Measurements from ENCODE around the gene NLGN3. TPM values are rescaled to one million over a fixed set of nuclear protein-coding genes. Genes with fewer than 3 reads are reported as not detected.

Gene NLGN3
- total and polyA plus RNA-seq, 3 experiments from 2014 or later, result 0.16 to 0.69 (median 0.46) TPM

GRCh38 chrX:71143508-71143907 is 1.1 kb upstream of the NLGN3 start:
- no peak overlapping the region for H3K4me3 Mint-ChIP-seq
- no peak for DNase-seq
- ChIA-PET POLR2A (interaction anchor here (0.8 kb wide), 1 partner anchor 23 kb away, joined by 3 read pairs; no protein-coding TSS in a partner anchor), CTCF (no interaction called here)
- Histone ChIP-seq H3K4me3 (ENCODE audit: low read length) (no peak overlapping the region), H3K9me3 (ENCODE audit: low read length) (no peaks in the 10 kb centered on the region), H3K4me1 (ENCODE audit: insufficient read depth, low read length) (peaks cover 10% of the 10 kb centered on the region), H3K27me3 (ENCODE audit: insufficient read depth, low read length, poor library complexity, severe bottlenecking) (no peaks in the 10 kb centered on the region), H3K27ac (ENCODE audit: low read depth, low read length) (no peak overlapping the region), H3K36me3 (ENCODE audit: insufficient read depth, low read length) (peaks cover 6% of the 10 kb centered on the region)
- H3K36me3 Mint-ChIP-seq, result peaks cover 0 to 37% (median 3%) of the 10 kb centered on the region in 3 donors
- peaks cover 0 to 13% of the 10 kb centered on the region in 2 donors for H3K27me3 Mint-ChIP-seq
- H3K9me3 Mint-ChIP-seq, result no peaks in the 10 kb centered on the region
- H3K27ac Mint-ChIP-seq, result peak overlapping the region in 1 of 8 donors; percentile 37
- H3K4me1 Mint-ChIP-seq, result peaks cover 8 to 31% (median 11%) of the 10 kb centered on the region in 3 donors

- peaks cover 0 to 5% (median 1%) of the 10 kb centered on the region in 3 donors for H3K36me3 Mint-ChIP-seq
- ChIA-PET CTCF (no interaction called here), POLR2A (interaction anchor here (0.7 kb wide), 1 partner anchor 36 kb away, joined by 3 read pairs; no protein-coding TSS in a partner anchor)
- peaks cover 0 to 8% of the 10 kb centered on the region in 2 donors for H3K27me3 Mint-ChIP-seq
- H3K9me3 ChIP-seq (ENCODE audit: low read length), result no peaks in the 10 kb centered on the region
- no peak overlapping the region for H3K4me3 Mint-ChIP-seq
- no peak overlapping the region for H3K27ac Mint-ChIP-seq
- peaks cover 10% of the 10 kb centered on the region for H3K4me1 ChIP-seq (ENCODE audit: insufficient read depth, low read length)
- no peak overlapping the region for H3K4me3 ChIP-seq (ENCODE audit: low read length)
- no peaks in the 10 kb centered on the region for H3K9me3 Mint-ChIP-seq
- DNase-seq, result no peak
- no peaks in the 10 kb centered on the region for H3K27me3 ChIP-seq (ENCODE audit: insufficient read depth, low read length, poor library complexity, severe bottlenecking)
- H3K27ac ChIP-seq (ENCODE audit: low read depth, low read length), result no peak overlapping the region
- H3K36me3 ChIP-seq (ENCODE audit: insufficient read depth, low read length), result no peaks in the 10 kb centered on the region
- peaks cover 7 to 19% (median 8%) of the 10 kb centered on the region in 3 donors for H3K4me1 Mint-ChIP-seq
Measured at GRCh38 chrX:71147496-71148277, 3.0 kb downstream of the NLGN3 start.

DNA sequence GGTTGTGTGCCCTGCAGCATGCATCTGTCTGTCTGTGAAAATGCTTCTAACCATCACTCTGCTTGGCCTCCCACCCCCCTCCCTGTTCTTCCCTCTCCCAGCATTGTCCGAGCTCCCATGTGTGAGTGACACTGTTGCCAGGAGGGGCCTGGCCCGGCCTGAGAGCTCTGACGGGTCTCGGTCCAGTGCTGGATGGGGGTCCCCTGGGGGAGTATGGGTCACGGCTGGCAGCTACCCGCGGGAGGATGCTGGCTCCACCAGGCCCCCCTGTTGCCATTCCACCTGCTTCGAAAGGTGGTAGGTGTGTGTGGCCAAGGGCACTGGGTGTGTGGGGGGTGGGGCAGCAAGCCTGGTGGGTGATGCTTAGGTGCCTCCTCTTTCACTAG is 3.6 kb downstream of the NLGN3 start:
- Mint-ChIP-seq H3K27ac (no peak overlapping the region), H3K36me3 (peaks cover 0 to 6% (median 1%) of the 10 kb centered on the region in 3 donors), H3K27me3 (peaks cover 0 to 8% of the 10 kb centered on the region in 2 donors), H3K9me3 (no peaks in the 10 kb centered on the region), H3K4me3 (no peak overlapping the region), H3K4me1 (peaks cover 7 to 19% (median 8%) of the 10 kb centered on the region in 3 donors)
- peaks cover 10% of the 10 kb centered on the region for H3K4me1 ChIP-seq (ENCODE audit: insufficient read depth, low read length)
- no peak overlapping the region for H3K4me3 ChIP-seq (ENCODE audit: low read length)
- no peak overlapping the region for H3K27ac ChIP-seq (ENCODE audit: low read depth, low read length)
- ChIA-PET POLR2A (interaction anchor here (0.7 kb wide), 1 partner anchor 35 kb away, joined by 3 read pairs; no protein-coding TSS in a partner anchor), CTCF (no interaction called here)
- no peaks in the 10 kb centered on the region for H3K36me3 ChIP-seq (ENCODE audit: insufficient read depth, low read length)
- no peaks in the 10 kb centered on the region for H3K9me3 ChIP-seq (ENCODE audit: low read length)
- DNase-seq, result no peak
- H3K27me3 ChIP-seq (ENCODE audit: insufficient read depth, low read length, poor library complexity, severe bottlenecking), result no peaks in the 10 kb centered on the region

DNA sequence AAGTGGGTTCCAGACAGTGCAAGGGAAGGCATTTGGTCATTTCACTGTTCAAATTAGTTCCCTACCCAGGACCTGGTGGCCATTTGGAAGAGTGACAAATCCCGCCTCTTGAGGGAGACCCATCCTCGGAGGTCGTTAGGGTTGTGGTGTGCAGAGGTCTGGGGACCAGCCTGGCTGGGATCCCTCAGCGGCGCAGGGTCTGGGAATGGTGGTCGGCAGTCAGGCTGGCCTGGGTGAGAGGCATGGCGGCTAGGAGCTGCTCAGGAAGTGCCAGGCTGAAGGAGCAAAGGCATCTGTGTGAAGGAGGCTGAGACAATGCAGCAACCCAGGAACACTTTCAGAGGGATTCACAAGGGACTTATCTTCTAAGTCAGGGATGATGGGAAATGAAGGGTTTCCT is 6.7 kb downstream of the NLGN3 start:
- Histone ChIP-seq H3K4me3 (ENCODE audit: low read length) (no peak overlapping the region), H3K36me3 (ENCODE audit: insufficient read depth, low read length) (no peaks in the 10 kb centered on the region), H3K27ac (ENCODE audit: low read depth, low read length) (no peak overlapping the region), H3K4me1 (ENCODE audit: insufficient read depth, low read length) (peaks cover 4% of the 10 kb centered on the region), H3K9me3 (ENCODE audit: low read length) (no peaks in the 10 kb centered on the region), H3K27me3 (ENCODE audit: insufficient read depth, low read length, poor library complexity, severe bottlenecking) (no peaks in the 10 kb centered on the region)
- CTCF ChIA-PET, result no interaction called here
- H3K9me3 Mint-ChIP-seq, result no peaks in the 10 kb centered on the region
- DNase-seq, result no peak
- no peak overlapping the region for H3K4me3 Mint-ChIP-seq
- H3K4me1 Mint-ChIP-seq, result peaks cover 2 to 7% (median 2%) of the 10 kb centered on the region in 3 donors
- H3K27me3 Mint-ChIP-seq, result peaks cover 0 to 7% of the 10 kb centered on the region in 2 donors
- H3K36me3 Mint-ChIP-seq, result peaks cover 0 to 9% (median 1%) of the 10 kb centered on the region in 3 donors
- peak overlapping the region in 1 of 8 donors; percentile 93 for H3K27ac Mint-ChIP-seq
- POLR2A ChIA-PET, result no interaction called here

DNA sequence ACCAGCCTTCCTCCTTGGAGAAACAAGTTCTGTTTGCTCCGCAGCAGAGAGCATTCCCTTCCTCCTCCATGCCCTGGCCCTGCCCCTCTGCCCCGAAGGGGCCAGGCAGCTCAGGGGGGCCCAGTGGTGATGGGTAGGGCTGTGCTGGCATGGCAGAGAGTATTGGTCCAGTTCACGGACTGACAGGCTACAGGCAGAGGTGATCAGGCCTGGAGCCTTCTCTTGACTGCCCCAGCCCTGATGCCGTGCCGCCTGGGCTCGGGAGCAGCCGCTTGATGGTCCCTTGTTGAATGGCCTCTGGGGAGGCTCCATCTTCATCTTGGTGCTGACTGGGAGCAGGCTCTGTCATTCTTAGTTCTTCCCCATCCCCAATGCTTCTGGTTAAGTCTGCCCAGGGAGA is 9.6 kb downstream of the NLGN3 start:
- Histone ChIP-seq H3K4me1 (ENCODE audit: insufficient read depth, low read length) (no peaks in the 10 kb centered on the region), H3K36me3 (ENCODE audit: insufficient read depth, low read length) (no peaks in the 10 kb centered on the region), H3K9me3 (ENCODE audit: low read length) (no peaks in the 10 kb centered on the region), H3K27me3 (ENCODE audit: insufficient read depth, low read length, poor library complexity, severe bottlenecking) (no peaks in the 10 kb centered on the region), H3K4me3 (ENCODE audit: low read length) (no peak overlapping the region), H3K27ac (ENCODE audit: low read depth, low read length) (no peak overlapping the region)
- ChIA-PET CTCF (no interaction called here), POLR2A (no interaction called here)
- H3K27me3 Mint-ChIP-seq, result peaks cover 0 to 6% of the 10 kb centered on the region in 2 donors
- H3K9me3 Mint-ChIP-seq, result no peaks in the 10 kb centered on the region
- H3K4me3 Mint-ChIP-seq, result no peak overlapping the region
- peaks cover 0 to 10% (median 1%) of the 10 kb centered on the region in 3 donors for H3K36me3 Mint-ChIP-seq
- H3K4me1 Mint-ChIP-seq, result peaks cover 2 to 10% (median 7%) of the 10 kb centered on the region in 3 donors
- H3K27ac Mint-ChIP-seq, result peak overlapping the region in 1 of 8 donors; percentile 13
- no peak for DNase-seq

GRCh38 chrX:71154641-71155040 is 10.0 kb downstream of the NLGN3 start:
- Mint-ChIP-seq H3K4me1 (peaks cover 4 to 14% (median 11%) of the 10 kb centered on the region in 3 donors), H3K9me3 (no peaks in the 10 kb centered on the region), H3K27ac (peak overlapping the region in 1 of 8 donors; percentile 13), H3K27me3 (peaks cover 0 to 6% of the 10 kb centered on the region in 2 donors), H3K36me3 (peaks cover 0 to 13% (median 1%) of the 10 kb centered on the region in 3 donors), H3K4me3 (no peak overlapping the region)
- Histone ChIP-seq H3K9me3 (ENCODE audit: low read length) (no peaks in the 10 kb centered on the region), H3K4me1 (ENCODE audit: insufficient read depth, low read length) (no peaks in the 10 kb centered on the region), H3K36me3 (ENCODE audit: insufficient read depth, low read length) (no peaks in the 10 kb centered on the region), H3K27ac (ENCODE audit: low read depth, low read length) (no peak overlapping the region), H3K27me3 (ENCODE audit: insufficient read depth, low read length, poor library complexity, severe bottlenecking) (no peaks in the 10 kb centered on the region), H3K4me3 (ENCODE audit: low read length) (no peak overlapping the region)
- DNase-seq, result no peak
- CTCF ChIA-PET, result no interaction called here
- POLR2A ChIA-PET, result no interaction called here

DNA sequence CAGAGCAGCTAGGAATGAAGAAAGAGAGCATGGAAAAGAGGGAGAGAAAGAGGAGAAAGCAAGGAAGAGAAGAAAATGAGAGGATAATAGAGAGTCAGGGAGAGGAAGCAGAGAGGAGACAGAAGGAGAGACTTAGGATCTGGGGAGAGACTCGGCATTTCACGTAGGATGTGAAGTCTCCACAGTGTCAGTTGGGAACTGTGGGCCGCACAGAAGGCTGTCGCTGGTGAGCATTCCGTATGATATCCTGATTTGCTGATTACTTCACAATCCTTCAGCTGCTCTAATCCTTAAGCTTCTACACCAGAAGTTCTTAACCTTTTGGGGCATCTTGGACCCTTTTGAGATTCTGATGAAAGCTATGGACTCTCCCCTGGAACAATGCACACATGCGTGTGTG is 14.0 kb downstream of the NLGN3 start:
- ChIA-PET CTCF (no interaction called here), POLR2A (no interaction called here)
- no peak for DNase-seq
- H3K4me1 ChIP-seq (ENCODE audit: insufficient read depth, low read length), result no peaks in the 10 kb centered on the region
- Mint-ChIP-seq H3K27me3 (peaks cover 0 to 6% of the 10 kb centered on the region in 2 donors), H3K27ac (peak overlapping the region in 1 of 8 donors; percentile 1), H3K9me3 (no peaks in the 10 kb centered on the region), H3K4me1 (peaks cover 4 to 14% (median 11%) of the 10 kb centered on the region in 3 donors), H3K36me3 (peaks cover 0 to 23% (median 1%) of the 10 kb centered on the region in 3 donors), H3K4me3 (peak overlapping the region in 1 of 7 donors; percentile 7)
- no peaks in the 10 kb centered on the region for H3K9me3 ChIP-seq (ENCODE audit: low read length)
- H3K27me3 ChIP-seq (ENCODE audit: insufficient read depth, low read length, poor library complexity, severe bottlenecking), result no peaks in the 10 kb centered on the region
- no peaks in the 10 kb centered on the region for H3K36me3 ChIP-seq (ENCODE audit: insufficient read depth, low read length)
- H3K27ac ChIP-seq (ENCODE audit: low read depth, low read length), result no peak overlapping the region
- H3K4me3 ChIP-seq (ENCODE audit: low read length), result no peak overlapping the region

DNA sequence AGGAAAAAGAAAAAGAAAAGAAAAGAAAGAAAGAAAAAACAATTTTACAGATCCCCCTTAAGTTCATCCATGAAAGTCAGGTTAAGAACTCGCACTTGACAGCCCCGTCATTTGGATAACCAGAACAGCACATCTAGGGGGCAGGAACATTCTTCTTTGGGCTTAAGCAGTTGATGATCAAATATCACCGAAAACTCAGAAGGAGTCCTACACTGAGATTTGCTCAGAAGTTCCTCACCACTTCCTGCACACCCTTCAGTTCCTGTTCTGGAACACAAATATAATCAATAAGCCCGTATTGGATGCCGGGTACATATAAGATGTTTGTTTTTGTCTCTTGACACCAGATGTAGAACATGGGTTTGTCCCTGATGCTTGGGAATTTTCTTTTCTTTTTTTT is 14.7 kb downstream of the NLGN3 start:
- Mint-ChIP-seq H3K27ac (peak overlapping the region in 1 of 8 donors; percentile 70), H3K9me3 (no peaks in the 10 kb centered on the region), H3K27me3 (peaks cover 0 to 11% of the 10 kb centered on the region in 2 donors), H3K4me3 (no peak overlapping the region), H3K4me1 (peaks cover 4 to 14% (median 11%) of the 10 kb centered on the region in 3 donors), H3K36me3 (peaks cover 0 to 29% (median 1%) of the 10 kb centered on the region in 3 donors)
- no peak overlapping the region for H3K4me3 ChIP-seq (ENCODE audit: low read length)
- no peaks in the 10 kb centered on the region for H3K36me3 ChIP-seq (ENCODE audit: insufficient read depth, low read length)
- CTCF ChIA-PET, result no interaction called here
- no peaks in the 10 kb centered on the region for H3K27me3 ChIP-seq (ENCODE audit: insufficient read depth, low read length, poor library complexity, severe bottlenecking)
- H3K9me3 ChIP-seq (ENCODE audit: low read length), result no peaks in the 10 kb centered on the region
- no peaks in the 10 kb centered on the region for H3K4me1 ChIP-seq (ENCODE audit: insufficient read depth, low read length)
- no peak overlapping the region for H3K27ac ChIP-seq (ENCODE audit: low read depth, low read length)
- POLR2A ChIA-PET, result no interaction called here
- DNase-seq, result peak in 1 of 5 donors; percentile 21

Data from CD8-positive, alpha-beta memory T cell (primary cell).